IPS DF 6.9 (cell line): ENCODE results near the gene GLRA1.

Experiments
- DNase-seq: peaks from one replicate; pipeline ENCODE4 v3.0.0-alpha.2; 2013; ENCODE audit warnings: low read depth, low spot score
- H3K27ac ChIP-seq: one replicate; pipeline ENCODE4 v1.5.1; 2013; ENCODE audit warnings: low read length, control low read depth
- H3K27me3 ChIP-seq: 2 replicates; pipeline ENCODE4 v1.6.1; 2013; ENCODE audit warnings: mild to moderate bottlenecking, low read length; ENCODE audit not compliant: control insufficient read depth, insufficient read depth
- H3K36me3 ChIP-seq: 2 replicates; pipeline ENCODE4 v1.6.1; 2013; ENCODE audit warnings: low read length; ENCODE audit not compliant: control insufficient read depth, insufficient read depth
- H3K4me1 ChIP-seq: 2 replicates; pipeline ENCODE4 v1.6.1; 2013; ENCODE audit warnings: low read length; ENCODE audit not compliant: control insufficient read depth, insufficient read depth
- H3K4me3 ChIP-seq: 2 replicates; pipeline ENCODE4 v1.5.1; 2013; ENCODE audit warnings: mild to moderate bottlenecking, low read length
- H3K9me3 ChIP-seq: 2 replicates; pipeline ENCODE4 v1.6.1; 2013; ENCODE audit warnings: low read length, inconsistent platforms; ENCODE audit not compliant: control insufficient read depth, insufficient read depth
- WGBS: extraction: QIAGEN DNeasy Blood & Tissue Kit; methylation state at CpG from one replicate; pipeline ENCODE4 v1.1.7; 2013; ENCODE audit warnings: mixed read lengths, missing lambda C conversion rate; ENCODE audit not compliant: insufficient read length, insufficient coverage; 5-methylcytosine and 5-hydroxymethylcytosine counted together

GLRA1 gene

DNA sequence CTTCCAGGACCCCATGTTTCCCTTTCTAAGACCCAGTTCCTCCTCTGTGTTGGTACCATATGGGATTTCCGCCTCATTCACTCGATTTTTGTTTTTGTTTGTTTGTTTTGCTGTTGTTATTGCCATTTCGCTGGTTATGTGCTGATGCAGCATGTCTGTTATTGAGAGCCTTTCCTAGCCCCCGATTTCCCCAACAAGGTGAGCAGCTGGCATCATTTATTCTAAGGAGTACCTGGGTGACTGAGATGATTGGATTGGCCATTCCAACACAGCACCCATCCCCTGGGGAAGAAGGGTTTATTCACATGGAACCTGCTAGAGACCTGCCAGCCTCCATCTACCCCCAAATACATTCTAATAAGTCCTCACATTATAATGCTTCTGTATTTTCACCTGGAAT, 2.7 kb downstream of the GLRA1 start:
- Histone ChIP-seq H3K36me3 (no peaks in the 10 kb centered on the region), H3K9me3 (no peaks in the 10 kb centered on the region), H3K27me3 (no peaks in the 10 kb centered on the region), H3K4me1 (no peaks in the 10 kb centered on the region; the same call in 1 of the 2 replicates), H3K4me3 (no peak overlapping the region), H3K27ac (no peak overlapping the region)
- WGBS: no CpG with 5 or more reads among the region's 4 CpGs
- DNase-seq: no peak

DNA sequence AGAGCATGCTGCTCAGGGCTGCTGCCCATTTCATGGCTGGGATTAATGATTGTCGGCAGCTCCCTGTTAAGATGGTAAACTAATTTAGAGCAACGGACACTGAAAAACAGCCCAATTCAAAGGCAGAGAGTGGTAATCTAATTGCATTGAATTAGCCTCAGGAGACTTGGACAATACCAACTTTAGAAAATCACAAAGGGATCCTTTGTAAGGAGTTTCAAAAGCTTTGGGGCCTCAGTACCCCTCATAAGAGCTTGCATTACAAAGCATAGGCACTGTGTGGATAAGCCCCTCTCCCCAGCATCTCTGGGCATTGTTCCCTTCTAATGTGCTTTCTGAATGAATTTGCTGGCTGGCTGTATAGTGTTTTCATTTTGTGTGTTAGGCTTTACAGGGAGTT, 6.7 kb downstream of the GLRA1 start:
- Histone ChIP-seq H3K27me3 (no peaks in the 10 kb centered on the region), H3K36me3 (no peaks in the 10 kb centered on the region), H3K27ac (no peak overlapping the region), H3K4me3 (no peak overlapping the region), H3K9me3 (no peaks in the 10 kb centered on the region), H3K4me1 (no peaks in the 10 kb centered on the region)
- WGBS: no CpG with 5 or more reads among the region's 2 CpGs
- DNase-seq: no peak

GRCh38 chr5:151913425-151913824, 11.2 kb downstream of the GLRA1 start:
- no peak overlapping the region for H3K4me3 ChIP-seq
- H3K27me3 ChIP-seq: peaks cover 3% of the 10 kb centered on the region; the same call in 1 of the 2 replicates
- no peak overlapping the region for H3K27ac ChIP-seq
- 0 out of 2 replicates have a peak, but pooled peaks cover 2% of the 10 kb centered on the region for H3K4me1 ChIP-seq
- H3K9me3 ChIP-seq: no peaks in the 10 kb centered on the region
- WGBS: 100% methylated on average over 2 of the region's 2 CpGs
- no peaks in the 10 kb centered on the region for H3K36me3 ChIP-seq
- no peak for DNase-seq

DNA sequence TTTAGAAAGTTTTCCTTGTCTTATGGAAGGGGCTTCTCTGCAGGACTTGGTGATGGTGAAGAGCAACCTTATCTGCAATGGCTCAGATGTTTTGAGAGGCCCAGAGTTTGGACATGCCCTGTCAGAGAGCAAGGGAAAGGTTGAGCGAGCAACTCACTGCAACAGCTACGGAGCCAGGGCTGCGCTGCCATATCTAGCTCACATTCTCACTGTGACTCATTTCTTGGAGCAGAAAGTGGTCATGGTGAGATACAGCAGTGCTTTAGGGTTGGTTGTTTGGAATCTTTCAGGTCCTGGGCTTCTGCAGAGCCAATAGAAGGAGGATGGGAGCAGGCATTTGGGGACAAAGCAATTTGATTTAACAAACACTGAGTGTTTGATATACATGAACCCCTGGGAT, 12.3 kb downstream of the GLRA1 start:
- Histone ChIP-seq H3K4me3 (no peak overlapping the region), H3K27me3 (peaks cover 7% of the 10 kb centered on the region), H3K36me3 (no peaks in the 10 kb centered on the region), H3K27ac (no peak overlapping the region), H3K4me1 (0 out of 2 replicates have a peak, but pooled peaks cover 2% of the 10 kb centered on the region), H3K9me3 (no peaks in the 10 kb centered on the region)
- WGBS: no CpG with 5 or more reads among the region's 3 CpGs
- no peak for DNase-seq

- peaks cover 10% of the 10 kb centered on the region for H3K27me3 ChIP-seq
- no peaks in the 10 kb centered on the region for H3K36me3 ChIP-seq
- 0 out of 2 replicates have a peak, but pooled peaks cover 2% of the 10 kb centered on the region for H3K4me1 ChIP-seq
- H3K9me3 ChIP-seq: no peaks in the 10 kb centered on the region
- no peak overlapping the region for H3K27ac ChIP-seq
- H3K4me3 ChIP-seq: no peak overlapping the region
- DNase-seq: no peak
Measured at GRCh38 chr5:151911011-151911410, 13.6 kb downstream of the GLRA1 start.

GRCh38 chr5:151909628-151910027, 15.0 kb downstream of the GLRA1 start:
- no CpG with 5 or more reads among the region's 1 CpG for WGBS
- H3K27me3 ChIP-seq: peaks cover 20% of the 10 kb centered on the region
- H3K4me1 ChIP-seq: peaks cover 2% of the 10 kb centered on the region; the same call in 1 of the 2 replicates
- no peak overlapping the region for H3K27ac ChIP-seq
- DNase-seq: no peak
- no peak overlapping the region for H3K4me3 ChIP-seq
- no peaks in the 10 kb centered on the region for H3K36me3 ChIP-seq
- H3K9me3 ChIP-seq: no peaks in the 10 kb centered on the region

- no peak for DNase-seq
- peaks cover 47% of the 10 kb centered on the region for H3K27me3 ChIP-seq
- H3K27ac ChIP-seq: no peak overlapping the region
- no CpG with 5 or more reads among the region's 3 CpGs for WGBS
- no peaks in the 10 kb centered on the region; the same call in 1 of the 2 replicates for H3K4me1 ChIP-seq
- no peaks in the 10 kb centered on the region for H3K9me3 ChIP-seq
- no peaks in the 10 kb centered on the region for H3K36me3 ChIP-seq
- no peak overlapping the region for H3K4me3 ChIP-seq
Measured at GRCh38 chr5:151906246-151906645, 18.4 kb downstream of the GLRA1 start.

DNA sequence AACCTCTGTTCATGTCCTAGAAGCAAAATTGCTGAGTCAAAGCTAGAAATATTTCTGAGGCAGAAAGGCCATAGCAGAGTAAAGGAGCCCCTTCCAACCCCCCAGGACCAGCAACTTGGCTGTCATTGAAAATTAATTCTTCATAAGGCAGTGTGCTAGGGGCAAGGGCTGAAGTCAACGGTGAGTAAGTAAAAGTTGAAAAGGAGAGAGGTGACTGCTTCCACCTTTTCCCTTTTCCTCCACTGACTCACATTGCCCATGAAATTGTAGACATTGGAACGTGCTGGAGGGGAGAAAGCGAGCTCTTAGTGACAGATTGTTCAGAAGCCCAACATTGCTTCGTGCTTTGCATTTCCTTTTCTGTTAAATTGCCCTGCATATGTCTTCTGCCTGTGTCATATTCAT, 19.1 kb downstream of the GLRA1 start:
- H3K36me3 ChIP-seq: no peaks in the 10 kb centered on the region
- no peaks in the 10 kb centered on the region for H3K9me3 ChIP-seq
- no peak overlapping the region for H3K27ac ChIP-seq
- H3K4me1 ChIP-seq: no peaks in the 10 kb centered on the region; the same call in 1 of the 2 replicates
- no peak overlapping the region for H3K4me3 ChIP-seq
- no peak for DNase-seq
- no CpG with 5 or more reads among the region's 4 CpGs for WGBS
- peaks cover 54% of the 10 kb centered on the region for H3K27me3 ChIP-seq

GRCh38 chr5:151904909-151905308, 19.7 kb downstream of the GLRA1 start:
- peaks cover 60% of the 10 kb centered on the region for H3K27me3 ChIP-seq
- no peak overlapping the region for H3K27ac ChIP-seq

DNA sequence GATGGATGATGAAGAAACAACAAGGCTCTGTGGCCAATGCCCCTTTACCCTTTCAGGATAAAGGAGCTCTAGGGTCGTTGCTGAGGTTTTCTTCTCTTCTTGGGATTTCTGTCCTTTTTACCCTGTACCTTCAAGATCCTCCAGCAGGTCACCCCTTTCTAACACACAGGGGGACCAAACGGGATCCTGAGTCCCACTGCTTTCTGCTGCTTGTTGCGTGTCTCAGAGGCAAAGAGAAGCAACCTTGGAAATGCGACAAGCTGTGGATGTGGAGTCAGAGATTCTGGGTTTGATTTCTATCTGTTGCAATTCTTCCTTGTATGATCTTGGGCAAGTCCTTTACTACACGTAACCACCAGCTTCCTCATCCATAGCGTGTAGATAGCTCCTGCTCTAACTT, 20.5 kb downstream of the GLRA1 start:
- Histone ChIP-seq H3K4me3 (no peak overlapping the region), H3K36me3 (no peaks in the 10 kb centered on the region), H3K9me3 (no peaks in the 10 kb centered on the region), H3K4me1 (no peaks in the 10 kb centered on the region; the same call in 1 of the 2 replicates), H3K27me3 (peaks cover 65% of the 10 kb centered on the region), H3K27ac (no peak overlapping the region)
- no CpG with 5 or more reads among the region's 6 CpGs for WGBS
- DNase-seq: no peak

More at GRCh38 chr5:151904909-151905308, 19.7 kb downstream of the GLRA1 start:
- no peaks in the 10 kb centered on the region for H3K36me3 ChIP-seq
- H3K4me3 ChIP-seq: no peak overlapping the region
- H3K4me1 ChIP-seq: no peaks in the 10 kb centered on the region; the same call in 1 of the 2 replicates
- H3K9me3 ChIP-seq: no peaks in the 10 kb centered on the region
- no peak for DNase-seq

GRCh38 chr5:151903243-151903653, 21.4 kb downstream of the GLRA1 start:
- Histone ChIP-seq H3K4me3 (no peak overlapping the region), H3K4me1 (no peaks in the 10 kb centered on the region; the same call in 1 of the 2 replicates), H3K9me3 (no peaks in the 10 kb centered on the region), H3K36me3 (no peaks in the 10 kb centered on the region), H3K27ac (no peak overlapping the region), H3K27me3 (peaks cover 67% of the 10 kb centered on the region)
- WGBS: no CpG with 5 or more reads among the region's 2 CpGs
- peak; percentile 60 for DNase-seq
